Spleen (tissue), 7 donors: ENCODE data around the gene DCAF5.

Source experiments
- CTCF ChIP-seq, 11 experiments: fragments of 200-600 bp in 7 of 11; fragments of 450-650 bp in 4 of 11; sonication (generic) in 4 of 11; IDR thresholded peaks in 8 of 11; conservative IDR thresholded peaks in 3 of 11; 1 replicate in 7 of 11; 2 replicates in 4 of 11; pipeline versions ENCODE4 v1.4.0 to v1.8.0; 2016 to 2021; ENCODE audit warnings: antibody characterized with exemption in 11 of 11, inconsistent platforms in 4 of 11, mild to moderate bottlenecking in 1 of 11
- POLR2A ChIP-seq, 3 donors: fragments of 450-650 bp; IDR thresholded peaks; one replicate each; pipeline ENCODE4 v1.5.1; 2017; ENCODE audit warnings: antibody characterized with exemption in 3 of 3, mild to moderate bottlenecking in 1 of 3
- POLR2AphosphoS5 ChIP-seq, 3 donors: sonication (generic); formaldehyde crosslinking; IDR thresholded peaks; one replicate each; pipeline ENCODE4 v1.5.1; 2017; ENCODE audit warnings: antibody characterized with exemption in 3 of 3
- donor health status: DM: no; HTN: no; CAD: no; lungs with moderate emphysema.
- donor health status: DM: no; HTN: no; CAD: no.
- donor health status: DM: no; HTN: no; CAD: no.

DNA sequence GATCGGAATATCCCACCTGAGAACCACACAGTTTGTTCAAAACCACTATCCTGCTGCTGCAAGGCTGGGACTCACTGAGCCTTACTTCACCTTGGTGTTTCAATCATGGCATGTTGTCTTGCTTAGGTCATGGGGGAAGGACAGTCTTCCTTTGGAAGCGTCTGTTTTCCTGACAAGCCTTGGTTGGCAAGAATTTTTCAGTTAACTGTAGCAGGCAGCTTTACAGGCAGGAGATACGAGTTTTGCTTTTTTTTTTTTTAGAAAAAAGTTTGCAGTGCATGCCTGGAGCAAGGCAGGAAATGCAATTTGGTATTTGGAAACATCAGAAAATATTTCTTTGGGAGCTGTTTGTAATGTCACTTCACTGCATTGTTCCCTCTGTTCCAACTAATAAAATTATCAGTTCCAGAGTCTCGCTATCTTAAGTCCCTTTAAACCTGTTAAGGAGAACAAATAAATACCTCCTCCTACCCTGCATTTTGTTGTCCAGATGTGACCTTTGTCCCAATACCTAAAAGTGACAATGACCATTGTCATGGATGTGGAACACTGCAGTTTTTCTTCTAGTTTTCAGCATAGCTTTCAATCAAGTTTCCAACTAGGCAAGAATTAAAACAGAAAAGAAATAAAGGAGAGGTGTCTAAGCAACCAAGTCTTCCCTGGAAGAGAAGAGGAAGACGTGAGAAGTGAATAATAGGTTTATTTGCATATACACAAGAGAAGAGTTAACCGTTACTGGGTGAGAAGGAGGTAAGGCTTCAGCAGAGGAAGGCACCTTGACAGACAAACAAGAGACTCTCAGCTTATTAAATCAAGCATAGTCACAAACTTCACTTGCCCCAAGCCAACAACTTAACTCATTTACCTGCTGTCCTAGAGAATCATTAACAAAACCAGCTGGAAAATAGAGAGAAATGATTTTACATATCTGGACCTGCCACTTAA is 102.4 kb downstream of the DCAF5 start:
- TF ChIP-seq POLR2AphosphoS5 (IDR thresholded peaks at IDR 0.05) (no peak), CTCF (IDR thresholded peaks at IDR 0.05 in 8 of 11, conservative IDR thresholded peaks at IDR 0.05 in 3 of 11) (no peak), POLR2A (IDR thresholded peaks at IDR 0.05) (no peak)
